Measurements from ENCODE around the gene ESRRG.

The ESRRG gene

GRCh38 chr1:216502528-216503162, 220.6 kb downstream of the ESRRG start:
- DNase-seq (ENCODE audit: low spot score): no peak

- DNase-seq (ENCODE audit: low spot score): no peak
Measured at GRCh38 chr1:216500273-216500967, 222.8 kb downstream of the ESRRG start.

- no peak for DNase-seq (ENCODE audit: low spot score)
Measured at GRCh38 chr1:216499581-216500272, 223.5 kb downstream of the ESRRG start.

- no peak for DNase-seq (ENCODE audit: low spot score)
Measured at GRCh38 chr1:216498277-216498676, 225.0 kb downstream of the ESRRG start.

GRCh38 chr1:216485042-216485441, 238.2 kb downstream of the ESRRG start:
- no peak for DNase-seq (ENCODE audit: low spot score)

- DNase-seq (ENCODE audit: low spot score): no peak
Measured at GRCh38 chr1:216483672-216484401, 239.4 kb downstream of the ESRRG start.

GRCh38 chr1:216482620-216483019, 240.6 kb downstream of the ESRRG start:
- no peak for DNase-seq (ENCODE audit: low spot score)

- DNase-seq (ENCODE audit: low spot score): no peak
Measured at GRCh38 chr1:216478238-216478637, 245.0 kb downstream of the ESRRG start.

GRCh38 chr1:216476341-216476740, 246.9 kb downstream of the ESRRG start:
- DNase-seq (ENCODE audit: low spot score): no peak

- DNase-seq (ENCODE audit: low spot score): no peak
Measured at GRCh38 chr1:216475659-216476276, 247.5 kb downstream of the ESRRG start.

GRCh38 chr1:216466162-216466801, 256.9 kb downstream of the ESRRG start:
- no peak for DNase-seq (ENCODE audit: low spot score)

- DNase-seq (ENCODE audit: low spot score): no peak
Measured at GRCh38 chr1:216464489-216464888, 258.7 kb downstream of the ESRRG start.

GRCh38 chr1:216462066-216462775, 261.0 kb downstream of the ESRRG start:
- DNase-seq (ENCODE audit: low spot score): no peak

GRCh38 chr1:216461466-216461865, 261.8 kb downstream of the ESRRG start:
- no peak for DNase-seq (ENCODE audit: low spot score)

GRCh38 chr1:216459651-216460207, 263.5 kb downstream of the ESRRG start:
- DNase-seq (ENCODE audit: low spot score): no peak

- DNase-seq (ENCODE audit: low spot score): no peak
Measured at GRCh38 chr1:216458812-216459211, 264.4 kb downstream of the ESRRG start.

GRCh38 chr1:216457356-216457755, 265.9 kb downstream of the ESRRG start:
- no peak for DNase-seq (ENCODE audit: low spot score)

- DNase-seq (ENCODE audit: low spot score): no peak
Measured at GRCh38 chr1:216456682-216457081, 266.5 kb downstream of the ESRRG start.

GRCh38 chr1:216453777-216454176, 269.5 kb downstream of the ESRRG start:
- DNase-seq (ENCODE audit: low spot score): no peak

Data from LoVo (cell line).